Hepatocyte (in vitro differentiated cells): Measurements from ENCODE around the gene PTPRK. TPM values are rescaled to one million over a fixed set of nuclear protein-coding genes. Genes with fewer than 3 reads are reported as not detected.

Source experiments
- DNase-seq: peaks from one replicate; pipeline ENCODE4 v3.0.0-alpha.2; 2016; ENCODE audit warnings: low spot score
- H2AFZ ChIP-seq: fragments of 200-600 bp; sonication (generic); 2 replicates; pipeline ENCODE4 v1.6.0; 2016; ENCODE audit warnings: antibody characterized with exemption, mild to moderate bottlenecking
- H3K27ac ChIP-seq: fragments of 200-600 bp; sonication (generic); 2 replicates; pipeline ENCODE4 v1.5.1; 2016; ENCODE audit warnings: mild to moderate bottlenecking
- H3K27me3 ChIP-seq: fragments of 200-600 bp; sonication (generic); 2 replicates; pipeline ENCODE4 v1.6.1; 2016
- H3K36me3 ChIP-seq: fragments of 200-600 bp; sonication (generic); replicated peaks from 2 replicates; pipeline ENCODE4 v1.5.1; 2016; ENCODE audit warnings: low read depth; ENCODE audit not compliant: insufficient read depth
- H3K4me1 ChIP-seq: fragments of 200-600 bp; sonication (generic); 2 replicates; pipeline ENCODE4 v1.5.1; 2016; ENCODE audit warnings: mild to moderate bottlenecking, moderate library complexity; ENCODE audit not compliant: insufficient read depth
- H3K4me2 ChIP-seq: fragments of 200-600 bp; sonication (generic); 2 replicates; pipeline ENCODE4 v1.6.0; 2016
- H3K4me3 ChIP-seq: fragments of 200-600 bp; sonication (generic); 2 replicates; pipeline ENCODE4 v1.5.1; 2016; ENCODE audit warnings: mild to moderate bottlenecking
- H3K79me2 ChIP-seq: fragments of 200-600 bp; sonication (generic); 2 replicates; pipeline ENCODE4 v1.6.0; 2017; ENCODE audit warnings: mild to moderate bottlenecking
- H3K9me2 ChIP-seq: fragments of 200-600 bp; sonication (generic); replicated peaks from 2 replicates; pipeline ENCODE4 v1.6.0; 2017; ENCODE audit warnings: mild to moderate bottlenecking; ENCODE audit not compliant: insufficient read depth
- H3K9me3 ChIP-seq: fragments of 200-600 bp; sonication (generic); 2 replicates; pipeline ENCODE4 v1.5.1; 2016; ENCODE audit warnings: low read depth, mild to moderate bottlenecking
- H4K20me1 ChIP-seq: fragments of 200-600 bp; sonication (generic); 2 replicates; pipeline ENCODE4 v1.6.0; 2016; ENCODE audit warnings: mild to moderate bottlenecking; ENCODE audit not compliant: insufficient read depth, poor library complexity, severe bottlenecking
- EZH2 ChIP-seq: fragments of 200-600 bp; sonication (generic); IDR thresholded peaks from 2 replicates; pipeline ENCODE4 v1.6.1; 2016; ENCODE audit warnings: antibody characterized with exemption, mild to moderate bottlenecking, borderline replicate concordance
- EZH2phosphoT487 ChIP-seq: fragments of 200-600 bp; sonication (generic); IDR thresholded peaks from one replicate; pipeline ENCODE4 v1.6.1; 2018; ENCODE audit warnings: antibody characterized with exemption, mild to moderate bottlenecking, low read depth, moderate library complexity; ENCODE audit not compliant: unreplicated experiment, severe bottlenecking
- WGBS: methylation state at CpG from one replicate; pipeline ENCODE4 v1.1.6; 2016; ENCODE audit warnings: low lambda C conversion rate; ENCODE audit errors: missing lambda C conversion rate; 5-methylcytosine and 5-hydroxymethylcytosine counted together
- polyA plus RNA-seq: library from polyadenylated mRNA; unstranded; fragments of >200 nt; fragmentation: Nextera tagmentation; extraction: Ambion mirVana; gene quantifications from 2 replicates; pipeline ENCODE4 v1.2.1, GENCODE V29; 2016
- total RNA-seq: library from RNA; depleted of rRNA; stranded (reverse); fragments of >200 nt; gene quantifications from 2 replicates; pipeline ENCODE4 v1.2.3, GENCODE V29; 2014
- TF ChIP-seq, protein P1 (sequence below): fragments of 200-600 bp; sonication (generic); IDR thresholded peaks from 2 replicates; pipeline ENCODE4 v1.5.1; 2016; ENCODE audit warnings: antibody characterized with exemption, mild to moderate bottlenecking; ENCODE audit not compliant: poor library complexity

Gene PTPRK
- total and polyA plus RNA-seq, 2 experiments from 2014 or later, result 42.0 to 80.2 TPM

DNA sequence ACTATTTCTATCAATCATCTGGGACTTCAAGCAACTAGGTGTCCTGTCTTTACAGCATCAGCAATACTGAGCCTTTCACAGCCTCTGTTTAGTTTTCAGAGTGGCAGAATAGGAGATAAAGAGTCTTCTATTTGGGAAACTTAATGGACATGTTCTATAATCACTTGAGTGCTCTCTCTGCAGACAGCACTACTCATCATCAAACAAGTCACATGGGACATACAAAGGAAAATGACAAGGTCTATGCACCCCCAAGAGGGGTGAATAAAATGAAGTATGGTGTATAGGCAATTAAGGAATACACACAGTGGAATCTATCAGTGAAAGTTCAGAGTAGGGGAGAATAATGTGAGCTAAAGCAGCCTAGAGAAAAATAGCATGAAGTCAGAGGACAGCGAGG, 381.7 kb downstream of the PTPRK start:
- TF ChIP-seq EZH2phosphoT487, result no peak
- TF ChIP-seq, protein P1, sequence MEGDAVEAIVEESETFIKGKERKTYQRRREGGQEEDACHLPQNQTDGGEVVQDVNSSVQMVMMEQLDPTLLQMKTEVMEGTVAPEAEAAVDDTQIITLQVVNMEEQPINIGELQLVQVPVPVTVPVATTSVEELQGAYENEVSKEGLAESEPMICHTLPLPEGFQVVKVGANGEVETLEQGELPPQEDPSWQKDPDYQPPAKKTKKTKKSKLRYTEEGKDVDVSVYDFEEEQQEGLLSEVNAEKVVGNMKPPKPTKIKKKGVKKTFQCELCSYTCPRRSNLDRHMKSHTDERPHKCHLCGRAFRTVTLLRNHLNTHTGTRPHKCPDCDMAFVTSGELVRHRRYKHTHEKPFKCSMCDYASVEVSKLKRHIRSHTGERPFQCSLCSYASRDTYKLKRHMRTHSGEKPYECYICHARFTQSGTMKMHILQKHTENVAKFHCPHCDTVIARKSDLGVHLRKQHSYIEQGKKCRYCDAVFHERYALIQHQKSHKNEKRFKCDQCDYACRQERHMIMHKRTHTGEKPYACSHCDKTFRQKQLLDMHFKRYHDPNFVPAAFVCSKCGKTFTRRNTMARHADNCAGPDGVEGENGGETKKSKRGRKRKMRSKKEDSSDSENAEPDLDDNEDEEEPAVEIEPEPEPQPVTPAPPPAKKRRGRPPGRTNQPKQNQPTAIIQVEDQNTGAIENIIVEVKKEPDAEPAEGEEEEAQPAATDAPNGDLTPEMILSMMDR, result no peak
- no peak for TF ChIP-seq EZH2
- Histone ChIP-seq H2AFZ (no peak overlapping the region), H3K9me3 (no peaks in the 10 kb centered on the region), H3K27me3 (no peaks in the 10 kb centered on the region), H3K79me2 (no peaks in the 10 kb centered on the region), H3K4me3 (no peak overlapping the region), H4K20me1 (no peaks in the 10 kb centered on the region), H3K4me2 (no peak overlapping the region), H3K27ac (no peak overlapping the region), H3K36me3 (no peaks in the 10 kb centered on the region), H3K9me2 (no peaks in the 10 kb centered on the region), H3K4me1 (no peaks in the 10 kb centered on the region)
- WGBS, result 96% methylated on average over 1 of the region's 1 CpG
- no peak for DNase-seq

DNA sequence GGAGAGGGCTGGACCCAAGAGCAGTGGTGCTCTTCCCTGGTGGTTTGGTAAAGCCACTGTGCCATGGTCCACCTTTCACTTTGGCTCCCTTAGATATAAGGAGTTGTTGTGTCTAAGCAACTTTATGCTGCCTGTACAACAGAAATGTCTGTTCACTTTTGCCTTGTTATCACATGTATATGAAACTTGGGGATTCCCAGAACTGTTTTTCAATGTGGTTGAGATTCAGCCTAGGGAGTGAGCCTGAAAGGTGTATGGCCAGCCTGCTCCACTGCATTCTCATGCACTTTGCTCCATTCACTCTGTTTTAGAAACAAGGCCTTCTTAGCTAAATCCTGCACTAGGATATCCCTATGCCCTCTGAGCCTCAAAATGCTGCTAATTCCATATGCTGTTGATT, 385.1 kb downstream of the PTPRK start:
- H3K36me3 ChIP-seq, result no peaks in the 10 kb centered on the region
- no peak overlapping the region for H3K4me2 ChIP-seq
- no peaks in the 10 kb centered on the region for H3K9me2 ChIP-seq
- H4K20me1 ChIP-seq, result no peaks in the 10 kb centered on the region
- no peaks in the 10 kb centered on the region for H3K79me2 ChIP-seq
- no peak for DNase-seq
- H3K27me3 ChIP-seq, result no peaks in the 10 kb centered on the region
- TF ChIP-seq EZH2phosphoT487 (no peak), EZH2 (no peak)
- TF ChIP-seq, protein P1, result no peak
- no peaks in the 10 kb centered on the region for H3K9me3 ChIP-seq
- H2AFZ ChIP-seq, result no peak overlapping the region
- no peaks in the 10 kb centered on the region for H3K4me1 ChIP-seq
- H3K4me3 ChIP-seq, result no peak overlapping the region
- no peak overlapping the region for H3K27ac ChIP-seq

DNA sequence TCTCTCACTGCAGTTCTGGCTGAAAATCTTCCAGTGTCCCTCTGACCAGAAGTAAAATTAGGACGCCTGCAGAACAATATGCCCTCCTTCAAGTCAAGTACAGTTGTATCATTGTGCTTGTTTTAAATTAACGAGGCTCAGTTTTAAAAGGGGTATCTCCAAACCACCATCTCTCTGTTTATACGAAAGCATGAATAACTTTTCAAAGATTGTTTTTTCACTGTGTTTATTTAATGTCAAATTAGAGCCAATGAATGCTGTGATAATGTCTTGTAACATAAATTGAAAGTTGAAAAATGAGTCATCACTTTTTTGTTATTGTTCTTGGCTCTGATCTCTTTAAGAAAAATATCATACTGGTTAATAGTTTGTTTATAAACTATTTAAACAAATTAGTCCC, 388.8 kb downstream of the PTPRK start:
- no peaks in the 10 kb centered on the region for H3K9me3 ChIP-seq
- no peaks in the 10 kb centered on the region for H3K4me1 ChIP-seq
- no peak overlapping the region for H3K4me2 ChIP-seq
- H4K20me1 ChIP-seq, result no peaks in the 10 kb centered on the region
- H3K4me3 ChIP-seq, result no peak overlapping the region
- no peaks in the 10 kb centered on the region for H3K27me3 ChIP-seq
- TF ChIP-seq EZH2phosphoT487, result no peak
- no peak for TF ChIP-seq EZH2
- TF ChIP-seq, protein P1, result no peak
- no peaks in the 10 kb centered on the region for H3K9me2 ChIP-seq
- DNase-seq, result no peak
- H3K36me3 ChIP-seq, result no peaks in the 10 kb centered on the region
- no peaks in the 10 kb centered on the region for H3K79me2 ChIP-seq
- H2AFZ ChIP-seq, result no peak overlapping the region
- WGBS, result 77% methylated on average over 3 of the region's 3 CpGs
- no peak overlapping the region for H3K27ac ChIP-seq

DNA sequence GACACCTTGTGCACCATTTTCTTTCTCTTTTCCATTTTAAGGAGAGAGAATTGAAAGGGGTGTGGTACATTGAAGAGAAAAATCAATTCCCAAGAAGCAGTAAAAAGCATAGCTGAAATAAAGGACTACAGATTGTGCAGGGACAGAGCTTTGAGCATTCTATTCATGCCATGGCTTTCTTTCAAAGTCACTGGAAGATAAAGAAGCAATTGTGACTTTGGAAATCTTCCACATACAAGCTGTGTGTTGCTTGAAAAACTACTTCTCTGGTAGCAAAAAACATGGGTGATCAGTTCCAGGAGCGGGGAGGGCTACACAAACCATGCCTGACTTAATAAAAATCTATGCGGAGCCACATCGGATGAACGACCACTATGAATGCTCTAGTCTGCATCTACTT, 389.4 kb downstream of the PTPRK start:
- DNase-seq, result no peak
- H3K4me2 ChIP-seq, result no peak overlapping the region

More for the DNA sequence above, 389.4 kb downstream of the PTPRK start:
- Histone ChIP-seq H3K4me3 (no peak overlapping the region), H3K79me2 (no peaks in the 10 kb centered on the region), H2AFZ (no peak overlapping the region), H3K36me3 (no peaks in the 10 kb centered on the region), H3K9me2 (no peaks in the 10 kb centered on the region), H3K27ac (no peak overlapping the region), H3K9me3 (no peaks in the 10 kb centered on the region), H3K4me1 (no peaks in the 10 kb centered on the region), H4K20me1 (no peaks in the 10 kb centered on the region), H3K27me3 (no peaks in the 10 kb centered on the region)
- TF ChIP-seq EZH2 (no peak), EZH2phosphoT487 (no peak)
- TF ChIP-seq, protein P1, result no peak
- WGBS, result 95% methylated on average over 4 of the region's 4 CpGs
